Stimulated activated CD8-positive, alpha-beta memory T cell treated with anti-CD3 and anti-CD28 coated beads, Interleukin-2, amount 100 ng/mL, for 48 hours (primary cell): ENCODE results near the gene SUSD5.
"Not testable (repeated sequence)": the region's sequence is repeated elsewhere in the genome, so short reads cannot be mapped to it uniquely, and the experiment has no call there.

Experiments
- DNase-seq, 2 donors: peaks; one replicate each; pipeline ENCODE4 v3.0.0-alpha.2; 2020; ENCODE audit warnings: low read depth in 2 of 2

The SUSD5 gene

GRCh38 chr3:33115024-33115768 is 103.4 kb downstream of the SUSD5 start:
- no peak for DNase-seq

DNA sequence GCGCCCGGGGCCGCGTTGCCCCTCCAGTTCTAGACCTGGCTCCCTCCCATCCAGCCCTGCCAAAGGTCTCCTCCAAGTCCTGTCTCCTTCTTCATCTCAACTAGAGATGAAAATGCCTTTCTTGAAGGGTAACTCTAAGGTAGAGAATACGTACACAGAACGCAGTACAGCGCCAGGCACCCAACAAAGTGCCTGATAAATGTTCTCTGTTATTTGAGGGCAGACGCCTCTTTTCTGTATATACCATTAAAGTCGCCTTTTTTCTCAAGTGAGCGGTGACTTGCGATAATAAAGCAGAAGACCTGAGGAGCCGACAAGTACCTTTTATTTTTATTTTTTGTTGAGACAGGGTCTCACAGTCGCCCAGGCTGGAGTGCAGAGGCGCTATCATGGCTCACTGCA is 104.0 kb downstream of the SUSD5 start:
- DNase-seq: no peak

GRCh38 chr3:33113772-33114621 is 104.6 kb downstream of the SUSD5 start, which contains the start of gene CRTAP:
Gene CRTAP, plus strand, starts transcription at chr3:33114014. Its CDS starts 64 bp downstream, at chr3:33114078.
- peak; percentile 87 to 91 for DNase-seq

GRCh38 chr3:33111581-33111980 is 107.0 kb downstream of the SUSD5 start:
- no peak for DNase-seq

DNA sequence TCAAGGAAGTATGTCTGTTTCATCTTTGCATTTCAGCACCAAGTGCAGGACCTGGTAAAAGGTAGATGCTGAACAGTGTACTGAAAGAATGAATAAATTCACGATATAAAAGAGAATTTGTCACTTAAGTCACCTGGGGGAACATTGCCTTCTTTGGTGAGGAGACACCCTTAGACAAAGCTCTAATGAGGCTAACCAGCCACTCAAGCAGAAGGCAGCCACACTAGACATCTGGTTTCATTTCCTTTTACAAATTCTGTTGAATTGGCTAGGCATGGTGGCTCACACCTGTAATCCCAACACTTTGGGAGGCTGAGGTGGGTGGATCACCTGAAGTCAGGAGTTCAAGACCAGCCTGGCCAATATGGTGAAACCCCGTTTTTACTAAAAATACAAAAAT is 111.8 kb downstream of the SUSD5 start:
- not testable (repeated sequence) for DNase-seq

DNA sequence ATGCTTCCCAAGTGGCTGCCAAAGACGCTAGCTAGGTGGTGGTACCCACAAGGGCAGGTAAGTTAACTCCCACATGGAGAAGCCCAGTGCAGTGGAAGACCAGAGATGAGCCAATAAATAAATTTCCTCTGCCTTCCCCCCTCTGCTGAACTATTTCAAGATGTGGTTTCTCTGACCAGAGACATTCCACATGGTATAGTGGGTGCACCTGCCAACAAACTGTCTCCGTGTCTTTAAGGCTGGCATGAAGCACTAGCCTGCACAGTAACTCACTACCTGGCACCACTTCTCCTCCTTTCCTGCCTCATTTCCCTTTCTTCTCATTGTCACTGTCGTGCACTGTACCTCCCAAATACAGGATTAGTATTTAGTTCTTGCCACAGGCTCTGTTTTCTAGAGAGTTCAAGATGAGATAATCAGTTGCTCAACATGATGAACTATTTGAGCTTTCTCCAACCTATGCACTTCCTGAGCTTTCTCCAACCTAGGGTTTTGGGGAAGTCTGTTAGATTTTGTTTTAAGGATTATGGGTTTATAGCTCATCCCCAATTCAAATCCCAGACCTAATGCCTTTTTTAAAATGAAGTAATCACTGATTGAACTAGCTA is 113.2 kb downstream of the SUSD5 start:
- no peak for DNase-seq

DNA sequence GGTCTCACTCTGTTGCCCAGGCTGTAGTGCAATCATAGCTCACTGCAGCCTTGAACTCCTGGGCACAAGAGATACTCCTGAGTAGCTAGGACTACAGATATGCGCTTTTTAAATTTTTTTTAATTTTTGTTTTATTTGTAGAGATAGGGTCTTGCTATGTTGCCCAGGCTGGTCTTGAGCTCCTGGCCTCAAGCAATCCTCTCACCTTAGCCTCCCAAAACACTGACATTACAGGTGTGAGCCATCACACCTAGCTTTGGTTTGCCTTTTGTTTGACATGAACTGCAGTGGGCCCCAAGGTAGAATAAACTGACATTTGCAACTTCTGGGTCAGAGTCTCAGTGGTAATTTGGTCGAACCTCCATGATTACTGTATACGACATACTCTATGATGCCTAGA is 113.8 kb downstream of the SUSD5 start:
- no peak for DNase-seq

- DNase-seq: no peak
These were observed 115.1 kb downstream of the SUSD5 start for GRCh38 chr3:33103480-33103879.

DNA sequence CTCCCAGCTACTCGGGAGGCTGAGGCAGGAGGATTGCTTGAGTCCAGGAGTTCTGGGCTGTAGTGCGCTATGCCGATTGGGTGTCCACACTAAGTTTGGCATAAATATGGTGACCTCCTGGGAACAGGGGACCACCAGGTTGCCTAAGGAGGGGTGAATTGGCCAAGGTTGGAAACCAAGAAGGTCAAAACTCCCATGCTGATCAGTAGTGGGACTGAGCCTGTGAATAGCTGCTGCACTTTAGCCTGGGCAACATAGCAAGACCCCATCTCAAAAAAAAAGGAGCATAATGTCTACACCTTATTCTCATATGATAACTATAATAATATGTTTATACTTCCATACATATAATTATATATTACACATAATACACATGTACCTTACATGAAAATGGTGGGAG is 115.6 kb downstream of the SUSD5 start:
- DNase-seq: no peak

- DNase-seq: no peak
These were observed 118.4 kb downstream of the SUSD5 start for GRCh38 chr3:33100229-33100628.
